Measurements from ENCODE around the gene DRICH1.
"Not testable (repeated sequence)": the region's sequence is repeated elsewhere in the genome, so short reads cannot be mapped to it uniquely, and the experiment has no call there.

DRICH1 gene

DNA sequence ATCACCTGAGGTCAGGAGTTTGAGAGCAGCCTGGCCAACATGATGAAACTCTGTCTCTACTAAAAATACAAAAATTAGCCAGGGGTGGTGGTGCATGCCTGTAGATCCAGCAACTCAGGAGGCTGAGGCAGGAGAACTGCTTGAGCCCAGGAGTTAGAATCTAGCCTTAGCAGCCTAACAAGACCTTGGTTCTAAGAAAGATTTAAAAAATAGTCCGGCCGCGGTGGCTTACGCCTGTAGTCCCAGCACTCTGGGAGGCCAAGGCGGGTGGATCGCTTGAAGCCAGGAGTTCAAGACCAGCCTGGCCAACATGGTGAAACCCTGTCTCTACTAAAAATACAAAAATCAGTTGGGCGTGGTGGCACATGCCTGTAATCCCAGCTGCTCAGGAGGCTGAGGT, 14.4 kb upstream of the DRICH1 start:
- not testable (repeated sequence) for DNase-seq

GRCh38 chr22:23640206-23640605, 8.1 kb upstream of the DRICH1 start:
- DNase-seq, result not testable (repeated sequence)

DNA sequence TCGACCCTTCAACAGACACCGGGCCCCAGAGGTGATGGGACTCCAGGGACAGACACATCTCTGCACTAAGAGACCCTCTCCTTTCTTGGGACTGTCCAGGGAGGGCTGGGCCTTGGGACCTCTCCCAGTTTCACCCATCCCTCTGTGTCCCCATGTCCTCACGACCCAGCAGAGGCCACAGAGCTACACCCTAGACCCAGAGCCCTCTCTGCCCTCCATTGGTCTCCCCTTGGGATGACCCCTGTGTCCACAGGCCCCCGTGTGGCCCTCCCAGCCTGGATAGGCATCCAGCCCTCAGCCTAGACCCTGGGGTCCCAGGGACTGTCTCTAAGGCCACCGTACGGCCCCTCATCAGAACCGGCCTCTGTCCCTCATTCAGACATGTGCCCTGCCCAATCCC, 7.5 kb upstream of the DRICH1 start:
- DNase-seq, result no peak

GRCh38 chr22:23638611-23639010, 6.5 kb upstream of the DRICH1 start:
- DNase-seq, result no peak

GRCh38 chr22:23635291-23635690, 3.2 kb upstream of the DRICH1 start:
- not testable (repeated sequence) for DNase-seq

DNA sequence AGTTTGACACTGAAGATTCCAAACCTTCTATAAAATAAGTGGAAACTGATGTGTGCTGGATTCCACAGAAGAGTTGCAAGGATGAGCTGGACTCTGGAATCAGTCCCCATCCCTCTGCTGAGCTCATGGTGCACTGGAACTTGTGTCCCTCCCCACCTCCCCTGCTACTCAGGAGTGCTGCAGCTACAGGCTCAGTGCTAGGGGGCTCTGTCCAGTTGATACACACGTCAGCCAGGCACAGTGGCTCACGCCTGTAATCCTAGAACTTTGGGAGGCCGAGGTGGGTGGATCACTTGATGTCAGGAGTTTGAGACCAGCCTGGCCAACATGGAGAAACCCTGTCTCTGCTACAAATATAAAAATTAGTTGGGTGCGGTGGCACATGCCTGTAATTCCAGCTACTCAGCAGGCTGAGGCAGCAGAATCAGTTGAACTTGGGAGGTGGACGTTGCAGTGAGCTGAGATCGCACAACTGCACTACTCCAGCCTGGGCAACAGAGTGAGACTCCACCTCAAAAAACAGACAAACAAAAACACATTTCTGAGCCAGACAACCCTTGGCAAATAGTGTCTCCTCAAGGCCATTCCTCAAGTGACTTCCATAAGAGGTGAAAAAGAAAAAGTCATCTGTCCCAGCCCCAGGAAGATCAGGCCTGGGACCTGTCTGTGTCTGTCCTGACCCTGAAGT, 3.9 kb downstream of the DRICH1 start:
- not testable (repeated sequence) for DNase-seq

DNA sequence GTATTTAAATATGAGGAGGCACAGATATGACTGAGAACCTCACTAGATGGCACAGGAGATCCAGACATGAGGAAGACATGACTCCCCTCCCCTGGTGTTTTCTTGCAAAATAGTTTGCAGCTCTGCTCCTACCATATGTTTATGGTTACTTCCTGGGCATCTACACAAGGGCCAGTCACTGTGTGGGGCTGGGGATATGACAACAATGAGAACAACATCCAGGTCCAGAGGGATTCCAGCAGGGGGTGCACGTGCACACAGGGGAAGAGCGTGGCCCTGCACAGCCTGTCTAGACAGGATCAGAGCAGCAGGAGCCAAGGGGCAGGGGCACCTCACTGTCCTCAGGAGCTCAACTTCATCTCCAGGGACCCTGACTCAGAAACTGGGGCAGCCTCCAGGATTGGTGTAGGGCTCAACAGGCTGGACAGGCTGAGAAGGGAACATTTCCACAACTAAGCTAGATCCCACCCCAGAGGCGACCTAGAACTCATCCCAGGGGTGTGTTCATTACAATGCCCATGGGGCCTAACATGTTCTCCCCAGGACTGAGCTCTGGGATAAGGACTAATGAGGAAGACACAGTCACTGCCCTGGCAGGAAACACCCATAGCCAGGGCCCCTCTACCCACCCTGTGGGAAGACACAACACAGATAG, 4.6 kb downstream of the DRICH1 start:
- DNase-seq, result peak; percentile 3

GRCh38 chr22:23626286-23626975, 5.7 kb downstream of the DRICH1 start:
- DNase-seq, result no peak

GRCh38 chr22:23622634-23623033, 9.5 kb downstream of the DRICH1 start:
- DNase-seq, result no peak

DNA sequence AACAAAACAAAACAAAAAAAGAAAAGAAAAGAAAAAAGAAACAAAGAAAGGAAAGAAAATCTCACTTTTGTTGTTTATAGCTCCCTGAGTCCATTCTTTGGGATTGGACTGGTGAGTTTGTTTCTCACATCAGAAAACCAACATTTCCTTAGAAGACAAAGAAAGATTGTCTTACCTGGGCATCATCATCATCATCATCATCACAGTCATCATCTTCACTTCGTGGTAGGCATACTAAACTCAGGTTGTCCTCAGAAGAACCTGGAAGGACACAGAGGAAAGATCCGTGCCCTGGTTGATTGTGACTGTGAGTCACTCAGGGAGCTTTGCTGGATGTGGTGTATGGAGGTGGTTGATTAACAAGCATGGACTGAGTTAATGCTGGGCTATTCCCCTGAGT, 10.2 kb downstream of the DRICH1 start:
- DNase-seq, result not testable (repeated sequence)

DNA sequence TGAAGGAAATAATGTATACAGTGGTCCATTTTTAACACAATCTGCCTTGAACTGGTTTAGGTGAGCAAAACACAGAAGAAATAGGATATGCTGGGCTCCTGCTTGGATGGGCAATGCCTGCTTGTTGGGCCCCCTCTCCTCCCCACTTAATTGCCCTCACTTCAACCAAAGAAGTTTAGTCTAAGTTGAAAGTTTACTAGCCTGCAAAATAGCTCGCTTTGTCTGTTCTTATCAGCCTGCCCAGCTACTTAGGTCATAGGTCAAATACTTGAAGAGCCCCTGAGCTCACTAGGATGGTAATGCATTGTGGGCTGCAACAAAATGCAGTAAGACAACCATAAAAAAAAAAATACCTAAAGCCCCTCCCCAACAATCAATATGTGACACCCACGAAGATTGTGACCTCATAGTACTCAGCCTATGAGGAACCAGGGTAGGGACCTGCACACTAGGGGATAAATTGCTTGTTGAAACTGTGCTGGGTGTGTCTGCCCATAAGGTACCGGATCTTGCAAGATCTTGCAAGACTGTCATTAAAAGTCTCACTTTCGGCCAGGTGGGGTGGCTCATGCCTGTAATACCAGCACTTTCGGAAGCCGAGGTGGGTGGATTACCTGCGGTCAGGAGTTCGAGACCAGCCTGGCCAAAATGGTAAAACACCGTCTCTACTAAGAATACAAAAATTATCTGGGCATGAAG, 10.9 kb downstream of the DRICH1 start:
- DNase-seq, result no peak

- DNase-seq, result no peak
These were observed 18.7 kb downstream of the DRICH1 start for GRCh38 chr22:23613193-23613972.

DNA sequence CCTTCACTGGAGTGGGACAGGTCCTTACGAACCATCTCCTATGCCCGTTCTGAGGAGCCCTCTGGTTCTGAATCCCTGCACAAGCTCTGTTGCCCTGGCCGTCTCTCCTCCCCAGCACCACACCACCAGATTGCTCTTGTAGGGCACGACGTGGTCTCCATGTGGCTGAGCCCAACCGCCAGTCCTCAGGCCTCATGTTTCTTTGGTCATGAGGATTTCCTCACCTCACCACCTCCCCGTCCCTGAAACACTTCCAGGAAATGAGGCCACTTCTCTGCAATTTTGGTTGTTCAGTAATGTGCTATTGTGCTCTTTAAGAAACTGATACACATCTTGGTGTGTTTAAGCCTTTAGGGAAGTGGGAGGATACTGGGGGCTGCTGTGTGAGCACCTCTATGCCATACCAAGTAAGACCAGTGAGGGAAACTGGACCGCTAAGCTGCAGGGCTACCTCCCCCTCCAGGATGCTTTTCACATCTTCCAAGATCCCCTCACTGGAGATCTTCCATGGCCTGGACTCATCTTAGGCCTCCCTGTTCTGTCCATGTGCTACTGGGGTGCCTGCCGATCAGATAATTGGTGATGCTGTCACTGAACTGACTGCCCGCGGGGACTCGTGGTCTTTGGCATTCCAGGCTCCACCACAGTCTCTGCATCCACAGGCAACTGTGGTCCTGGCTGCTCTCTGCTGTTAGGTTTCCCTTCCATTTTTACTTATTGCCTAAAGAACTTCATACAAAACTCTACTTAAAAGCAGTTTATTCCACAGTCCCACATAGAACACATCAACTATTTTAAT, 21.9 kb downstream of the DRICH1 start:
- no peak for DNase-seq

DNA sequence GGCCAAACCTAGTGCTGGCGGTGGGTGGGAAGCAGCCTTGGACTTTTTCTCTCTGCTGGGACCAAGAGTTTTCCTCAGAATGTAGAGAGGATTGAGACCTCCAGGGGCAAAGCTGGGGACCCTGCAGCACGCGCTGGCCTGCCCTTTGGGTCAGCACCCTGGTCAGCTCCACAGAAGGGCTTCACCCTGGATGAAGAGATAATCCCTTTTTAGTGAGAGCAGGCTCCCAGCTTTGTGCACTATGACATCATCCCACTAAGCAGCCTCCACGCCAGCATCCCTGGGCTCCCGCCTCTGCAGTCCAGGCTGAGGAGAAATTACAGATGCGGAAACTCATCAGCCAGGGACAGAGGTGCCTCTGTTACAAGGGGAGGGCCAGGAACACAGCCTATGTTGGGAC, 23.5 kb downstream of the DRICH1 start:
- DNase-seq, result no peak

GRCh38 chr22:23606204-23607131, 25.7 kb downstream of the DRICH1 start:
- DNase-seq, result no peak

DNA sequence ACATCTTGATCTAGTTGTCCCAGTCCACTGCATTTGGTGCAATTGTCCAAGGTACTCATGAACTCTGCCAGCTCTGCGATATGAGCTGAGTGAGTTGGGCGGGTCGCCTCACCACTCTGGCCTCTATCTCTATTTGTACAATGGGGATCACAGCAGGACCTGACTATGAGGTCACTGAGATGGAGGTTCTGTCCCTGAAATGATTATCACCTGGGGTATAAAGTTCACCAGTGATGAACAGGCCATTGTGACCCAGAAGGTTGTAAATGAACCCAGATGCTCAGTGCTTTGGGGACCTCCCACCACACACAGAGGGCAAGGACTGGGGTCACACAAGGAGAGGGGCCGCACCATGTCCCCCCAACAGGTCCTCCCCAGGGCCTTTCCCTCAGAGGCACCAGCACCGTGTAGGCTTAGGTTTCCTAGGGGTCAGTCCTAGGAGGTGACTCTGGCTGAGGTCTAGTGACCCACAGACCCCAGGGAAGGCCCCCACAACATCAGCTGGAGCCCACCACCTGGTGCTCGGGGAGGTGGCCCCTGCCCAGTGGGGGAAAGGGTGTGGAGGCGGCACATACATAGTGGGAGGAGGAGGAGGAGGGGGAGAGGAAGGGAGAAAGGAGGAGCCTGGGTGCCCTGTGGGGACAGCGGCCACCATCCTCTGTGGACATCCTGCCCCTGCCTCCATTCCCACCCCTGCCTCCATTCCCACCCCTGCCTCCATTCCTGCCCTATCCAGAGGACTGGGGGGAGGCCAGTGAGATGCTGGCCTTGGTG, 27.0 kb downstream of the DRICH1 start:
- no peak for DNase-seq

- DNase-seq, result no peak
These were observed 28.9 kb downstream of the DRICH1 start for GRCh38 chr22:23603266-23603665.

GRCh38 chr22:23598805-23599518, 33.2 kb downstream of the DRICH1 start:
- DNase-seq, result no peak
